ENCODE results near the gene PKP3. TPM values are rescaled to one million over a fixed set of nuclear protein-coding genes. Genes with fewer than 3 reads are reported as not detected.

PKP3 gene
- total and polyA plus RNA-seq, 7 donors = 0.27 to 140 (median 57.1) TPM; not detected in 2

DNA sequence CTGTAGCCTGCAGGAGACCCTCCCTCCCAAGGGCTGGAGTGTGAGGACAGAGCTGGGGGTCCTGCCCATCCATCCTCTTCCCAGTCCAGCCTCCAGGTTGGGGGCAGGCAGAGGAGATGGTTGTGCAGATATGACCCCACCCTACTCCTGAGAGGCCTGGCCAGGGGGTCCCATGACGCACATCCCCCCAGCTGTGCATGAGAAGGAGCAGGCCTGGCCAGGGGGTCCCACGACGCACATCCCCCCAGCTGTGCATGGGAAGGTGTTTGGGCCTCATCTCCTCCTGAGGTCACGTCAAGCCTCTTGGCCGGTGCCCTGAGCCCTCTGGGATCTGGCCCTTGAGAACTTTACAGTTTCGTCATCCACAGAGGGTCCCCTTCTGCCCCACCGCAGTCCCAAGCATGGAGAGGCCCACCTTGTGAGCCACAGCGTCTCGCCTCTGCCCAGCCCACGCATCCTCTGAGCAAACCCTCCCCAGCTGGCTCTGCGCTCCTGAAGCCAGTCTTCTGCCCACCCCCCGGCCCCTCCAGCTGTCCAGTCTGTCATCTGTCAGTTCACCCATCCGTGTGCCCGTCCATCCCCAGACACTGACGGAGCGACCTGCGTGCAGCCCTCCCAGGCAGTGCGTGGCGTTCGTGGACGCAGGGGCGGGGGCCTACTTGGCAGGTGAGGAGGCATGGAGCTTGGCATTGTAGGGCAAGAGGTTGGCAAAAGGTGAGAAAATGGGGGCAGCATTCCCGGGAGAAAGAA, 45.5 kb downstream of the PKP3 start:
- peaks cover 17 to 69% (median 33%) of the 10 kb centered on the region in 3 donors for H3K27me3 ChIP-seq
- intact Hi-C loops (cut with DNase I) = no loop called here
- 89 to 90% methylated on average over 23 of the region's 23 CpGs for WGBS, 2 donors

DNA sequence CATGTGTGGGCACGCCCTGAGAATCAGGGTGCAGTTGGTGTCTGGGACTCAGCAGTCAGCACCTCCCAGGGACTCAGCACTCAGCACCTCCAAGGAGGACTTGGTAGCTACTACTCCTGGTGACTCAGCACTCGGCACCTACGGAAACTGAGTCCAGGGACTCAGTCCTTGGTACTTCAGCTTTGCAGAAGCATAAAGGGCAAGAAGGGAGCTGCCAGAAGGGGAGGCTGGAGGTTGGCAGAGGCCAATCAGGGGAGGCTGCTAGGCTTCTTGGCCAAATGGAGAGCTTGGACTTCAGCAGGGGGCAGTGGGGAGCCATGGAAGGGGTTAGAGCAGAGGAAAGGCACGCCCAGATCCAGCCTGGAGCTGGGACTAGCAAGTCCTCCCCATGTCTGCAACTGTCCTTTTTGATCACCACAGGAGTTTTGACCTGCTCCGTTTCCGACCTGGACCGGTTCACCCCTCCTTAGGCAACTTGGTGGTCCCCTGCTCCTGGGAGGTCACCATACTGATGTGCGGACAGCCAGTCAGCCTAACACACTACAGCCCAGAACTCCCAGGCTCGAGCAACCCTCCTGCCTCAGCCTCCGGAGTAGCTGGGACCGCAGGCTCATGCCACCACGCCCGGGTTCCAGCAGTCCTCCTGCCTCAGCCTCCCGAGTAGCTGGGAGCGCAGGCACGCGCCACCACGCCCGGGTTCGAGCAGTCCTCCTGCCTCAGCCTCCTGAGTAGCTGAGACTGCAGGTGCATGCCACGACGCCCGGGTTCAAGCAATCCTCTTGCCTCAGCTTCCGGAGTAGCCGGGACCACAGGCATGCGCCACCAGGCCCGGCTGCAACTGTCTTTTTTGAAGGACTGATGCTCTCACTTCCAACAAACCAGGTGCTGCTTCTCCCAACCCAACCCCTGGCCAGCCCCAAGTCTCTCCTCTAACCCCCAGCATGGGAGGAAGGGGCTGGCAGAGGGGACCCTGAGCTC, 46.3 kb downstream of the PKP3 start:
- Histone ChIP-seq H3K4me3 (no peak overlapping the region), H3K36me3 (no peaks in the 10 kb centered on the region), H3K27me3 (peaks cover 17 to 72% (median 33%) of the 10 kb centered on the region in 3 donors), H3K9me3 (no peaks in the 10 kb centered on the region), H3K27ac (no peak overlapping the region), H3K4me1 (no peaks in the 10 kb centered on the region)
- 82 to 90% methylated on average over 27 of the region's 27 CpGs for WGBS, 2 donors
- TF ChIP-seq, protein P1, sequence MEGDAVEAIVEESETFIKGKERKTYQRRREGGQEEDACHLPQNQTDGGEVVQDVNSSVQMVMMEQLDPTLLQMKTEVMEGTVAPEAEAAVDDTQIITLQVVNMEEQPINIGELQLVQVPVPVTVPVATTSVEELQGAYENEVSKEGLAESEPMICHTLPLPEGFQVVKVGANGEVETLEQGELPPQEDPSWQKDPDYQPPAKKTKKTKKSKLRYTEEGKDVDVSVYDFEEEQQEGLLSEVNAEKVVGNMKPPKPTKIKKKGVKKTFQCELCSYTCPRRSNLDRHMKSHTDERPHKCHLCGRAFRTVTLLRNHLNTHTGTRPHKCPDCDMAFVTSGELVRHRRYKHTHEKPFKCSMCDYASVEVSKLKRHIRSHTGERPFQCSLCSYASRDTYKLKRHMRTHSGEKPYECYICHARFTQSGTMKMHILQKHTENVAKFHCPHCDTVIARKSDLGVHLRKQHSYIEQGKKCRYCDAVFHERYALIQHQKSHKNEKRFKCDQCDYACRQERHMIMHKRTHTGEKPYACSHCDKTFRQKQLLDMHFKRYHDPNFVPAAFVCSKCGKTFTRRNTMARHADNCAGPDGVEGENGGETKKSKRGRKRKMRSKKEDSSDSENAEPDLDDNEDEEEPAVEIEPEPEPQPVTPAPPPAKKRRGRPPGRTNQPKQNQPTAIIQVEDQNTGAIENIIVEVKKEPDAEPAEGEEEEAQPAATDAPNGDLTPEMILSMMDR (IDR thresholded peaks at IDR 0.05) = no peak
- no peak for TF ChIP-seq POLR2A (IDR thresholded peaks at IDR 0.05)
- no peak for TF ChIP-seq POLR2AphosphoS5 (IDR thresholded peaks at IDR 0.05)
- no peak for TF ChIP-seq EP300 (IDR thresholded peaks at IDR 0.05)
- no peak for DNase-seq
- intact Hi-C loops (cut with DNase I) = no loop called here

More for the DNA sequence above, 45.5 kb downstream of the PKP3 start:
- DNase-seq = no peak
- H3K4me1 ChIP-seq = no peaks in the 10 kb centered on the region
- TF ChIP-seq POLR2A (IDR thresholded peaks at IDR 0.05) (no peak), POLR2AphosphoS5 (IDR thresholded peaks at IDR 0.05) (no peak), EP300 (IDR thresholded peaks at IDR 0.05) (no peak)
- TF ChIP-seq, protein P1 (IDR thresholded peaks at IDR 0.05) = no peak
- H3K4me3 ChIP-seq = no peak overlapping the region
- H3K9me3 ChIP-seq = no peaks in the 10 kb centered on the region
- H3K36me3 ChIP-seq = no peaks in the 10 kb centered on the region
- H3K27ac ChIP-seq = no peak overlapping the region

DNA sequence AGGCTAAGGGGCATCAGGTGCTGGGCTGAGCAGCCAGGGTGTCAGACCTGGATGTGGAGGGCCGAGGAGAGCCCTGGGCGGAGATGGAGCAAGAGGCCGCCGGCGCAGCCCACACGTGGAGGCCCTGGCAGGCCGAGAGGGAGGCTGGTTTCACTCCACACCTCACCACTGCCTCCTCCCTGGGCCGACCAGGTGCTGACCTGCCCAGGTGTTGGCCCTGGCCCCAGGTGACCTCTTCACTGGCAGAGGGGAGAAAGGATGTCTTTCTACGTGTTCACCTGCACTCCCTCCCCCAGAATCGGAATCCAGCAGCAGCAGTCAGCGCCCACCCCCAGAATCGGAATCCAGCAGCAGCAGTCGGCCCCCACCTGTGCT, 47.0 kb downstream of the PKP3 start:
- Histone ChIP-seq H3K9me3 (no peaks in the 10 kb centered on the region), H3K27ac (no peak overlapping the region), H3K36me3 (no peaks in the 10 kb centered on the region), H3K4me3 (no peak overlapping the region), H3K4me1 (no peaks in the 10 kb centered on the region), H3K27me3 (peaks cover 17 to 72% (median 33%) of the 10 kb centered on the region in 3 donors)
- WGBS, 2 donors = 17 to 58% methylated on average over 13 of the region's 13 CpGs
- intact Hi-C loops (cut with DNase I) = no loop called here
- DNase-seq = no peak
- TF ChIP-seq, protein P1 (IDR thresholded peaks at IDR 0.05) = no peak
- TF ChIP-seq POLR2A (IDR thresholded peaks at IDR 0.05) = no peak
- no peak for TF ChIP-seq EP300 (IDR thresholded peaks at IDR 0.05)
- no peak for TF ChIP-seq POLR2AphosphoS5 (IDR thresholded peaks at IDR 0.05)

DNA sequence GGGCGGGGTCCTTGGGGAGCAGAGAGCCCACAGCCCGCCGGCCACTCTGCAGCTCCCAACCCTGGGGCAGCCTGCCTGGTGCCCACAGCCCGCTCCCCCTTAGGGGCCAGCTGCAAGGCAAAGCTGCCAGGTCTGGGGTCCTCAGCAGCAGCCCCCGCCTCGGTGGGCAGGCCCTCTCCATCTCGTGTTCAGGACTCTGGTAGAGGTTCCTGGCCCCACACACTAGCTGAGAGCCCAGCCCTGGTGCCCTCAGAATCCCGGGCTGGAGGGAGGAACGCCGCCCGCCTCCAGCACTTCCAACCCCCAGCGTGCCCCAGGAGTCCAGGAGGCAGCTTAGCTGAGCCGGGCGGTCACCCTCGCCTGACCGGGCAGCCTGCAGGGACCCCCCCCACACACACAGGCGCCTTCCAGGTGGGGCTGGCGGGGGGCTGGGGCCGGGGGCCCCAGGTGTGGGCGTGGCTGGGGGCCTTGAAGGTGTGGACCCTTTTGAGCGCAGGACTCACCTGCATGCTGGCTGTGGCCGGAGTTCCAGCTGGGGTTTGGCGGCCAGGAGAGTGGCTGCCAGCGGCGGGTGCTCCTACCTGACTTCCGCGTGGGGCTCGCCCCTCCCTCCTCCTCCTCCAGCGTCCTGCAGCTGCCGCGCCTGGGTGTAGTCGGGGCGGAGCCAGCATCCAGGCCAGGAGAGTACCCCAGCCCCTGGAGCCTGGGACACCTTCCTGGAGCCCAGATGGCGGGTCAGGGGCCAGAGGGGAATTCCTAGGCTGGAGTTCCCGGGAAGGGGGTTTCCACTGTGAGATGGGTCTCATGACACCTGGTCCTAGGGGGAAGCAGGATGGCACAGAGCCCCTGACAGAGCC, 47.6 kb downstream of the PKP3 start, which contains the start of gene ANO9:
Gene ANO9 (minus strand): TSS at position 594 of the 857 bp plus-strand sequence. CDS start 85 bp downstream, at position 509.
- no peaks in the 10 kb centered on the region for H3K9me3 ChIP-seq
- H3K27me3 ChIP-seq = peaks cover 17 to 72% (median 33%) of the 10 kb centered on the region in 3 donors
- no peak within 1 kb of the TSS for H3K27ac ChIP-seq
- intact Hi-C loops (cut with DNase I) = no loop called here
- WGBS, 2 donors = 3 to 14% methylated on average over 35 of the region's 35 CpGs
- no peak within 1 kb of the TSS for H3K4me3 ChIP-seq
- H3K4me1 ChIP-seq = no peaks in the 10 kb centered on the region
- TF ChIP-seq POLR2A (IDR thresholded peaks at IDR 0.05) = peak in 1 of 2 donors; percentile 25
- TF ChIP-seq, protein P1 (IDR thresholded peaks at IDR 0.05) = no peak
- no peak for TF ChIP-seq EP300 (IDR thresholded peaks at IDR 0.05)
- no peak for DNase-seq
- H3K36me3 ChIP-seq = no peaks in the 10 kb centered on the region

All from sigmoid colon (tissue), 7 donors.